Measurements from ENCODE around the gene RGS3. TPM values are rescaled to one million over a fixed set of nuclear protein-coding genes. Genes with fewer than 3 reads are reported as not detected.

Gene RGS3
- total RNA-seq, 1 experiment from 2014 or later: 148 TPM

- Histone ChIP-seq H3K4me3 (no peak overlapping the region), H3K9me3 (no peaks in the 10 kb centered on the region), H3K36me3 (no peaks in the 10 kb centered on the region), H3K27me3 (no peaks in the 10 kb centered on the region)
- no peak for DNase-seq
Observed at GRCh38 chr9:113456235-113456634, 7.3 kb upstream of the RGS3 start.

- no peaks in the 10 kb centered on the region for H3K36me3 ChIP-seq
- DNase-seq: no peak
- H3K27me3 ChIP-seq: no peaks in the 10 kb centered on the region
- H3K4me3 ChIP-seq: no peak overlapping the region
- no peaks in the 10 kb centered on the region for H3K9me3 ChIP-seq
Observed at GRCh38 chr9:113461285-113461684, 2.2 kb upstream of the RGS3 start.

- H3K27me3 ChIP-seq: no peaks in the 10 kb centered on the region
- no peak overlapping the region for H3K4me3 ChIP-seq
Observed at GRCh38 chr9:113461943-113462342, 1.6 kb upstream of the RGS3 start.

GRCh38 chr9:113462781-113463286, 693 bp upstream of the RGS3 start:
- Histone ChIP-seq H3K9me3 (no peaks in the 10 kb centered on the region), H3K36me3 (no peaks in the 10 kb centered on the region), H3K4me3 (no peak overlapping the region), H3K27me3 (no peaks in the 10 kb centered on the region)
- DNase-seq: no peak

More at GRCh38 chr9:113461943-113462342, 1.6 kb upstream of the RGS3 start:
- no peak for DNase-seq
- H3K36me3 ChIP-seq: no peaks in the 10 kb centered on the region
- H3K9me3 ChIP-seq: no peaks in the 10 kb centered on the region

GRCh38 chr9:113464286-113464660, 746 bp downstream of the RGS3 start:
- Histone ChIP-seq H3K9me3 (no peaks in the 10 kb centered on the region), H3K27me3 (no peaks in the 10 kb centered on the region), H3K4me3 (no peak overlapping the region; the same call in 1 of the 2 replicates), H3K36me3 (no peaks in the 10 kb centered on the region)
- no peak for DNase-seq

- Histone ChIP-seq H3K4me3 (no peak overlapping the region), H3K27me3 (no peaks in the 10 kb centered on the region), H3K9me3 (no peaks in the 10 kb centered on the region), H3K36me3 (no peaks in the 10 kb centered on the region)
- DNase-seq: no peak
Observed at GRCh38 chr9:113465599-113466140, 2.1 kb downstream of the RGS3 start.

GRCh38 chr9:113467183-113467582, 3.7 kb downstream of the RGS3 start:
- Histone ChIP-seq H3K9me3 (no peaks in the 10 kb centered on the region), H3K4me3 (no peak overlapping the region), H3K27me3 (no peaks in the 10 kb centered on the region), H3K36me3 (no peaks in the 10 kb centered on the region)
- no peak for DNase-seq

- Histone ChIP-seq H3K9me3 (no peaks in the 10 kb centered on the region), H3K4me3 (no peak overlapping the region), H3K27me3 (no peaks in the 10 kb centered on the region), H3K36me3 (no peaks in the 10 kb centered on the region)
- peak; percentile 47 for DNase-seq
Observed at GRCh38 chr9:113468716-113469448, 5.4 kb downstream of the RGS3 start.

GRCh38 chr9:113471143-113471542, 7.6 kb downstream of the RGS3 start:
- no peaks in the 10 kb centered on the region for H3K36me3 ChIP-seq
- no peak for DNase-seq
- H3K27me3 ChIP-seq: no peaks in the 10 kb centered on the region
- H3K4me3 ChIP-seq: no peak overlapping the region
- H3K9me3 ChIP-seq: no peaks in the 10 kb centered on the region

- Histone ChIP-seq H3K36me3 (no peaks in the 10 kb centered on the region), H3K27me3 (no peaks in the 10 kb centered on the region), H3K9me3 (no peaks in the 10 kb centered on the region), H3K4me3 (no peak overlapping the region)
- no peak for DNase-seq
Observed at GRCh38 chr9:113471566-113471965, 8.0 kb downstream of the RGS3 start.

- Histone ChIP-seq H3K36me3 (no peaks in the 10 kb centered on the region), H3K27me3 (no peaks in the 10 kb centered on the region), H3K4me3 (no peak overlapping the region), H3K9me3 (no peaks in the 10 kb centered on the region)
- DNase-seq: no peak
Observed at GRCh38 chr9:113472199-113472598, 8.7 kb downstream of the RGS3 start.

- no peak overlapping the region for H3K4me3 ChIP-seq
- H3K9me3 ChIP-seq: no peaks in the 10 kb centered on the region
- no peaks in the 10 kb centered on the region for H3K36me3 ChIP-seq
- H3K27me3 ChIP-seq: no peaks in the 10 kb centered on the region
- no peak for DNase-seq
Observed at GRCh38 chr9:113474360-113475028, 11.0 kb downstream of the RGS3 start.

GRCh38 chr9:113475031-113475430, 11.5 kb downstream of the RGS3 start:
- Histone ChIP-seq H3K36me3 (no peaks in the 10 kb centered on the region), H3K27me3 (no peaks in the 10 kb centered on the region), H3K9me3 (no peaks in the 10 kb centered on the region), H3K4me3 (no peak overlapping the region)
- DNase-seq: no peak

- Histone ChIP-seq H3K9me3 (no peaks in the 10 kb centered on the region), H3K27me3 (no peaks in the 10 kb centered on the region), H3K4me3 (no peak overlapping the region), H3K36me3 (no peaks in the 10 kb centered on the region)
- no peak for DNase-seq
Observed at GRCh38 chr9:113475992-113476391, 12.5 kb downstream of the RGS3 start.

GRCh38 chr9:113476511-113476916, 13.0 kb downstream of the RGS3 start:
- Histone ChIP-seq H3K4me3 (no peak overlapping the region), H3K27me3 (no peaks in the 10 kb centered on the region), H3K9me3 (no peaks in the 10 kb centered on the region), H3K36me3 (no peaks in the 10 kb centered on the region)
- no peak for DNase-seq

- no peak overlapping the region for H3K4me3 ChIP-seq
- DNase-seq: no peak
- no peaks in the 10 kb centered on the region for H3K36me3 ChIP-seq
- no peaks in the 10 kb centered on the region for H3K9me3 ChIP-seq
- H3K27me3 ChIP-seq: no peaks in the 10 kb centered on the region
Observed at GRCh38 chr9:113477058-113477457, 13.5 kb downstream of the RGS3 start.

GRCh38 chr9:113477661-113478060, 14.1 kb downstream of the RGS3 start:
- no peaks in the 10 kb centered on the region for H3K27me3 ChIP-seq
- no peaks in the 10 kb centered on the region for H3K9me3 ChIP-seq
- H3K4me3 ChIP-seq: no peak overlapping the region
- no peak for DNase-seq
- H3K36me3 ChIP-seq: no peaks in the 10 kb centered on the region
